ENCODE results near the gene DPP10.

- no peak for TF ChIP-seq CTCF (IDR thresholded peaks at IDR 0.05; ENCODE audit: low read length)
- TF ChIP-seq EZH2 (IDR thresholded peaks at IDR 0.05; ENCODE audit: borderline replicate concordance, low read length) = no peak
These were observed 73.4 kb downstream of the DPP10 start for GRCh38 chr2:114515882-114516281.

Measured in OCI-LY1 (cell line).